Adrenal gland (tissue), 12 donors: ENCODE measurements around the gene AGRN. TPM values are rescaled to one million over a fixed set of nuclear protein-coding genes. Genes with fewer than 3 reads are reported as not detected.

Experiments
- DNase-seq, 7 donors: peaks; one replicate each; pipeline ENCODE4 v3.0.0-alpha.2; 2019 to 2020
- H3K27ac ChIP-seq, 5 donors: fragments of 200-600 bp; sonication (generic) in 4 of 5; 1 replicate in 3 of 5; 2 replicates in 2 of 5; pipeline versions ENCODE4 v1.5.1 to v1.8.0; 2016 to 2020; ENCODE audit warnings: mild to moderate bottlenecking in 1 of 5
- H3K27me3 ChIP-seq: fragments of 200-600 bp; 2 replicates; pipeline ENCODE4 v1.8.0; 2021
- H3K36me3 ChIP-seq, 2 donors: fragments of 200-600 bp; replicated peaks in 1 of 2; 1 replicate in 1 of 2; 2 replicates in 1 of 2; pipeline versions ENCODE4 v1.5.1 to v1.8.0; 2018 to 2022
- H3K4me1 ChIP-seq, 2 donors: fragments of 200-600 bp; replicated peaks in 1 of 2; 1 replicate in 1 of 2; 2 replicates in 1 of 2; pipeline versions ENCODE4 v1.5.1 to v1.8.0; 2018 to 2021
- H3K4me3 ChIP-seq, 4 donors: fragments of 200-600 bp; sonication (generic) in 3 of 4; one replicate each; pipeline ENCODE4 v1.5.1; 2016 to 2018
- H3K9me3 ChIP-seq, 3 donors: fragments of 200-600 bp; sonication (generic) in 1 of 3; replicated peaks in 1 of 3; 1 replicate in 2 of 3; 2 replicates in 1 of 3; pipeline versions ENCODE4 v1.5.1 to v1.8.0; 2016 to 2021
- CTCF ChIP-seq, 6 experiments: fragments of 450-650 bp in 4 of 6; fragments of 200-600 bp in 2 of 6; sonication (generic) in 1 of 6; IDR thresholded peaks; 1 replicate in 5 of 6; 2 replicates in 1 of 6; pipeline versions ENCODE4 v1.5.1 to v1.8.0; 2016 to 2021; ENCODE audit warnings: antibody characterized with exemption in 6 of 6, mild to moderate bottlenecking in 2 of 6, moderate library complexity in 1 of 6
- POLR2A ChIP-seq, 2 donors: fragments of 450-650 bp; IDR thresholded peaks; one replicate each; pipeline ENCODE4 v1.6.1; 2017; ENCODE audit warnings: antibody characterized with exemption in 2 of 2, mild to moderate bottlenecking in 2 of 2, moderate library complexity in 1 of 2
- WGBS, 4 donors: extraction: QIAGEN DNeasy Blood & Tissue Kit in 2 of 4; methylation state at CpG; one replicate each; pipeline versions ENCODE4 v1.1.5 to v1.1.7; 2013 to 2017; 5-methylcytosine and 5-hydroxymethylcytosine counted together
- intact Hi-C, 2 donors: fragments of 100-400 bp; cut with DNase I; formaldehyde crosslinking; loops; one replicate each; pipeline versions ENCODE4 v1.14.1 to v1.15.0; 2022 to 2023
- polyA plus RNA-seq, 3 donors: library from polyadenylated mRNA; stranded (reverse); fragments of 200-250 nt in 2 of 3; fragments of 350-450 nt in 1 of 3; fragmentation: Illumina TruSeq in 1 of 3; extraction: RNeasy Lipid Tissue Mini Kit (QIAGEN cat#74804) in 1 of 3; gene quantifications; one replicate each; pipeline ENCODE4 v1.2.3, GENCODE V29; 2013 to 2014
- total RNA-seq, 9 donors: library from RNA; depleted of rRNA in 4 of 9; stranded (reverse); fragments of >200 nt in 4 of 9; fragments of 120-200 nt in 1 of 9; fragmentation: NEBNext Ultra II Directional in 1 of 9; extraction: Animal tissue kit (Norgen Biotek cat#: 25700) in 1 of 9; gene quantifications; one replicate each; pipeline versions ENCODE4 v1.1.0 to v1.2.4, GENCODE V29; 2013 to 2023
- donor health status: healthy with polysubstance abuse.
- donor health status: Bipolar disorder and iron deficiency.
- donor health status: DM: yes; HTN: yes; CAD: no.
- donor health status: DM: no; HTN: no; CAD: no.
- donor health status: DM: no; HTN: no; CAD: no.
- donor health status: DM: yes; HTN: yes; CAD: no.

Gene AGRN
- total and polyA plus RNA-seq, 12 donors = 2.2 to 27.8 (median 11.8) TPM

DNA sequence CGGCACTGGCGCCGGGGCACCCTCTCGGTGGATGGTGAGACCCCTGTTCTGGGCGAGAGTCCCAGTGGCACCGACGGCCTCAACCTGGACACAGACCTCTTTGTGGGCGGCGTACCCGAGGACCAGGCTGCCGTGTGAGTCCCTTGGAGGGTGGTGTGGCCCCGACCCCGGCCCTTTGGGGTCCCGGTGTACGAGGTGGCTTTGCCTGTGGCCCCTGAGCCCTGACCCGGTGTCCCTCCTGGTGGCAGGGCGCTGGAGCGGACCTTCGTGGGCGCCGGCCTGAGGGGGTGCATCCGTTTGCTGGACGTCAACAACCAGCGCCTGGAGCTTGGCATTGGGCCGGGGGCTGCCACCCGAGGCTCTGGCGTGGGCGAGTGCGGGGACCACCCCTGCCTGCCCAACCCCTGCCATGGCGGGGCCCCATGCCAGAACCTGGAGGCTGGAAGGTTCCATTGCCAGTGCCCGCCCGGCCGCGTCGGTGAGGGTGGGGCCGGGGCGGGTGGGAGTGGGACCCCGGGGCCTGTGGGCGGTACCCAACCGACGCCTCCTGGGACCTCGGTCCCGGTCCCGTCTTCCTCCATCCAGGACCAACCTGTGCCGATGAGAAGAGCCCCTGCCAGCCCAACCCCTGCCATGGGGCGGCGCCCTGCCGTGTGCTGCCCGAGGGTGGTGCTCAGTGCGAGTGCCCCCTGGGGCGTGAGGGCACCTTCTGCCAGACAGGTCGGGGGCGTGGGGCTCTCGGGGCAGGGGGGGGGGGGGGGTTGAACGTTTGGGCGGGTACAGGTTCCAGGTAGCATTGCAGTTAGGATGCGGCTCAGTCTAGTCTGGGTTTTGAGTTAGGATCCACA lies 29.6 kb downstream of the AGRN start:
- WGBS, 4 donors = 72 to 89% (median 85%) methylated on average over 5 to 57 of the region's 57 CpGs
- no peaks in the 10 kb centered on the region for H3K9me3 ChIP-seq
- H3K27me3 ChIP-seq = no peaks in the 10 kb centered on the region
- TF ChIP-seq POLR2A (IDR thresholded peaks at IDR 0.05) (no peak), CTCF (IDR thresholded peaks at IDR 0.05) (no peak)
- intact Hi-C loops = no loop called here
- no peak overlapping the region for H3K27ac ChIP-seq
- no peaks in the 10 kb centered on the region for H3K4me1 ChIP-seq
- no peak overlapping the region for H3K4me3 ChIP-seq
- no peak for DNase-seq
- no peaks in the 10 kb centered on the region for H3K36me3 ChIP-seq

GRCh38 chr1:1050577-1051052 lies 30.7 kb downstream of the AGRN start:
- Histone ChIP-seq H3K4me3 (no peak overlapping the region), H3K4me1 (no peaks in the 10 kb centered on the region), H3K27me3 (no peaks in the 10 kb centered on the region), H3K9me3 (no peaks in the 10 kb centered on the region), H3K36me3 (no peaks in the 10 kb centered on the region), H3K27ac (no peak overlapping the region)
- WGBS, 4 donors = 87 to 92% (median 90%) methylated on average over 18 to 32 of the region's 32 CpGs
- no peak for TF ChIP-seq POLR2A (IDR thresholded peaks at IDR 0.05)
- no peak for DNase-seq
- intact Hi-C loops = no loop called here

DNA sequence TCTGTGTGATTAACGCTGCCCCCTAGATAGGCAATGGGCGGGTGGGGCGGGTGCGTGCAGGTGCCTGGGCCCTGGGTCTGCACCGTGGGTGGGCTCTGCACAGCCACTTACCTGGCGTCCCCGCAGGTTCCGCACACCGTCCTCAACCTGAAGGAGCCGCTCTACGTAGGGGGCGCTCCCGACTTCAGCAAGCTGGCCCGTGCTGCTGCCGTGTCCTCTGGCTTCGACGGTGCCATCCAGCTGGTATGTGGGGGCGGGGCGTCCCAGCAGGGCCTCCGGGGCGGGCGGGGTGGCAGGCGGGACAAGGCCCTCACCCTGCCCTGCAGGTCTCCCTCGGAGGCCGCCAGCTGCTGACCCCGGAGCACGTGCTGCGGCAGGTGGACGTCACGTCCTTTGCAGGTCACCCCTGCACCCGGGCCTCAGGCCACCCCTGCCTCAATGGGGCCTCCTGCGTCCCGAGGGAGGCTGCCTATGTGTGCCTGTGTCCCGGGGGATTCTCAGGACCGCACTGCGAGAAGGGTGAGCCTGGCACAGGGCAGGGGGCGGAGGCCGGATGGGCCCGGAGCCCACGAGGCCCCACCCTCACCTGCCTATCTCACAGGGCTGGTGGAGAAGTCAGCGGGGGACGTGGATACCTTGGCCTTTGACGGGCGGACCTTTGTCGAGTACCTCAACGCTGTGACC lies 31.3 kb downstream of the AGRN start:
- H3K36me3 ChIP-seq = no peaks in the 10 kb centered on the region
- H3K9me3 ChIP-seq = no peaks in the 10 kb centered on the region
- H3K4me1 ChIP-seq = no peaks in the 10 kb centered on the region
- H3K4me3 ChIP-seq = no peak overlapping the region
- TF ChIP-seq CTCF (IDR thresholded peaks at IDR 0.05) (no peak), POLR2A (IDR thresholded peaks at IDR 0.05) (no peak)
- no peaks in the 10 kb centered on the region for H3K27me3 ChIP-seq
- intact Hi-C loops = no loop called here
- 85 to 91% (median 89%) methylated on average over 12 to 46 of the region's 46 CpGs for WGBS, 4 donors
- H3K27ac ChIP-seq = no peak overlapping the region
- no peak for DNase-seq

GRCh38 chr1:1052003-1052840 lies 32.3 kb downstream of the AGRN start:
- intact Hi-C loops = no loop called here
- TF ChIP-seq POLR2A (IDR thresholded peaks at IDR 0.05) = no peak
- TF ChIP-seq CTCF (IDR thresholded peaks at IDR 0.05) = no peak
- Histone ChIP-seq H3K4me3 (no peak overlapping the region), H3K27ac (no peak overlapping the region), H3K27me3 (peaks cover 7% of the 10 kb centered on the region), H3K4me1 (no peaks in the 10 kb centered on the region), H3K36me3 (no peaks in the 10 kb centered on the region), H3K9me3 (no peaks in the 10 kb centered on the region)
- no peak for DNase-seq
- WGBS, 4 donors = 86 to 92% (median 90%) methylated on average over 19 to 29 of the region's 29 CpGs
